NCI-H82 treated with DMSO at 0.1 percent for 48 hours (cell line): ENCODE results near the gene FANK1.
"Not testable (repeated sequence)": the region's sequence is repeated elsewhere in the genome, so short reads cannot be mapped to it uniquely, and the experiment has no call there.

Experiments
- DNase-seq: peaks from one replicate; lab custom pipeline; 2025; ENCODE audit not compliant: unreplicated experiment; lab: John Stamatoyannopoulos, UW

The FANK1 gene

DNA sequence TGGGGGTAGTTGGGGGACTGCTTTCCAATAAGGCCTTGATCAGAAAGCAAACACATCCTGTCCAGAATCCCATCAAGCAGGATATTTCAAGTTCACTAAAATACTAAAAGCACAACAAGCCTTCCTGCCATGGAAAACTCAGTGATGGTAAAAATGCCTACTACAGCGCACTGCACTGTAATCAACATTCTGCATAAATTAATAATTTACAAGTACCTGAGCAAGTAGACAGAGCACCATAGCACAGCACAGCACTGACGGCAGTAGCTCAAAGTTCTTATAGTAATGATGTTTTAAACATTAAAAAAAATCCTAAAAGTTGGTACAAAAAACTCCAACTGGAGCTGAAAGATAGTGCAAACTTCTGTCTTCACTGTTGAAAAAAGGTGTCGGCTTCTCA lies 120.5 kb downstream of the FANK1 start:
- no peak for DNase-seq

DNA sequence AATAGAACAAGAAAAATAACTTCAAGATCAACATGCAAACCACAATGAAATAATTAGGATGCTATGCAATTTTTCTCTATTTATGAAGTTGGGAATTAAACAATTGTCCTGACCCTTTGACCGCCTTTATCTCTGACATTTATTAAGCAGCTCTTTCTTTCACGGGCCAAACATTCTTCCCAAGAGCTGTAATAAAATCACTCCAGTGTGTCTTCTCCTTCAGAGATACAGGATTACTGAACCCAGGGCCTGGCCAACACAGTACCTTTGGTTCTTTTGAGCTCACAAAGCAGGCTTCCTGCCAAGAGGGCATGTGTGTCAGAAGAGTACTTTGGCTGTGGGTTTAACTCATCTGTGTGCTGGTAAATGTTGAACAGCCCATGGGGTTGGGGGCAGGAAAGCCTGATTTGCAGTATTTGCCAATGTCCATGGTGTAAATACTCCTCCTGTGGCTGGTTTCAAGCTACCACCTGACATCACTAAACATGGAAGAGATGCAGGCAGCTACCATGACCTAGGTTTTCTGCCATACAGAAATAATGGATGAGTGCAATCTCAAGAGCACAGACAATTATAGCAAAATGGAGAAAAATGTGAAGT lies 121.7 kb downstream of the FANK1 start:
- no peak for DNase-seq

- peak; percentile 3 for DNase-seq
Observed at GRCh38 chr10:126021833-126022500, 125.6 kb downstream of the FANK1 start.

- DNase-seq = no peak
Observed at GRCh38 chr10:126022841-126023240, 126.5 kb downstream of the FANK1 start.

- DNase-seq = no peak
Observed at GRCh38 chr10:126027692-126028091, 131.3 kb downstream of the FANK1 start.

GRCh38 chr10:126029999-126030398 lies 133.6 kb downstream of the FANK1 start:
- DNase-seq = no peak

GRCh38 chr10:126034586-126034985 lies 138.2 kb downstream of the FANK1 start:
- no peak for DNase-seq

DNA sequence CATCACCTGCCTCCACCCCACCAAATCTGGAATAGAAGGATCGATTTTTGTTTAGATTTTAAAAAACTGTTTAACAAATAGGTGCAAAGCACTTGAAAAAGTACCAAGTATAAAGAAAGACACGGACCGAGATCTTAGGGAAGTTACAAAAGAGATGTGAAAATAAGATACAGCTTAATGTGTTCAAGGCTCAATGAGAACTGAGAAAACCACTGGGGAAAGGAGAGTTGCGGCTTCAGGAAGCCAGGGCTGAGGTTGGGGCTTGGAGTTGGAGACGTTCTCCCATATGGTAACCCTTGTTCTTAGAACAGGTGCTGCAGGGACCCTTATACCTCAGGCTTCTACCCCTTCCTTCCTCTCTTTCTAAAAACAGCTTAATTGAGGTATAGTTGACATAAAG lies 140.2 kb downstream of the FANK1 start:
- DNase-seq = no peak

GRCh38 chr10:126037946-126038345 lies 141.6 kb downstream of the FANK1 start:
- no peak for DNase-seq

- DNase-seq = no peak
Observed at GRCh38 chr10:126041117-126041516, 144.8 kb downstream of the FANK1 start.

- no peak for DNase-seq
Observed at GRCh38 chr10:126041804-126042231, 145.5 kb downstream of the FANK1 start.

GRCh38 chr10:126042354-126042753 lies 146.0 kb downstream of the FANK1 start:
- no peak for DNase-seq

DNA sequence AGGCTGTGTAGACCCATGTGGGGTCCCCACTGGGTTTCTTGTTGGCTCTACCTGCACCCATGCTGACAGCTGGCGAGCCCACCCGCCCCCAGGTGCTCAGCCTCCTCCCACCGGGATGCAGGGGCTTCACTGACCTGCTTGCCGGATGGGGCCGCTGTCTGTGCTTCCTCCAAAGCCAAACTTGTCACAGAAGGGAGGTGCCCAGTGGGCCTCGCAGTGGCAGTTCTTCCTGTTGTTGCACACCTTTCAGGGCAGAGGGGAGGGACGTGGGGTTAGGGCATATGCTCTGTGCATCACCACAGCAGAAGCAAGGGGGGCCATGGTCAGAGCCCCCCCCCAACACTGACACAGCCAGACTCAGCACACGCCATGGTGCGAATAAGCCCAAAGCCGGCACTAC lies 146.5 kb downstream of the FANK1 start:
- no peak for DNase-seq

- DNase-seq = no peak
Observed at GRCh38 chr10:126043389-126043788, 147.0 kb downstream of the FANK1 start.

GRCh38 chr10:126045861-126046260 lies 149.5 kb downstream of the FANK1 start:
- DNase-seq = no peak

GRCh38 chr10:126046831-126047230 lies 150.5 kb downstream of the FANK1 start:
- DNase-seq = no peak

DNA sequence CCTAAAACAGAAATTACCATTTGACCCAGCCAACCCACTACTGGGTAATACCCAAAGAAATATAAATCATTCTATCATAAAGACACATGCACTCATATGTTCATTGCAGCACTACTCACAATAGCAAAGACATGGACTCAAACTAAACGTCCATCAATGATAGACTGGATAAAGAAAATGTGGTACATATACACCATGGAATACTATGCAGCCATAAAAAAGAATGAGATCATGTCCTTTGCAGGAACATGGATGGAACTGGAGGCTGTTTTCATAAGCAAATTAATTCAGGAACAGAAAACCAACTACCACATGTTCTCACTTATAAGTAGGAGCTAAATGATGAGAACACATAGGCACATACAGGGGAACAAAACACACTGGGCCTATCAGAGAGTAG lies 151.4 kb downstream of the FANK1 start:
- not testable (repeated sequence) for DNase-seq

- no peak for DNase-seq
Observed at GRCh38 chr10:126049759-126050700, 153.7 kb downstream of the FANK1 start.

DNA sequence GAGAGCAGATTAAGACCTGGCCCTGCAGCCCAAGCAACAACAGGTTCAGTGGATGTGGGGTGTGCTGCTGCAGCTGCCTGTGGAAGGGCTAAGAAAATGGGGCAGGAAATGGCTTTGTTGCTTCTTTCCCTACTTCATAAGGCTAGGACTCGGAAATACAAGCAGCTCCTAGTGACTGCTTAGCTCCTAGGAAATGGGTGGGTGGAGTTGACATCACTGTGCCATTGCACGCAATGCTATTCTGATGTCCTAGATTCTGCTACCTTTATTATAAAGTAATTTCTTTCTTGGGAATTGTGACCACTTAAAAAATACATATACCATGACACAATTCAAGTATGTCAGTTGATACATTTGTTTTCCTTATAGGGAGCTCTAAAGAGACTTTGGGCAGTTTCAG lies 155.8 kb downstream of the FANK1 start:
- DNase-seq = no peak

- no peak for DNase-seq
Observed at GRCh38 chr10:126054191-126054590, 157.8 kb downstream of the FANK1 start.

DNA sequence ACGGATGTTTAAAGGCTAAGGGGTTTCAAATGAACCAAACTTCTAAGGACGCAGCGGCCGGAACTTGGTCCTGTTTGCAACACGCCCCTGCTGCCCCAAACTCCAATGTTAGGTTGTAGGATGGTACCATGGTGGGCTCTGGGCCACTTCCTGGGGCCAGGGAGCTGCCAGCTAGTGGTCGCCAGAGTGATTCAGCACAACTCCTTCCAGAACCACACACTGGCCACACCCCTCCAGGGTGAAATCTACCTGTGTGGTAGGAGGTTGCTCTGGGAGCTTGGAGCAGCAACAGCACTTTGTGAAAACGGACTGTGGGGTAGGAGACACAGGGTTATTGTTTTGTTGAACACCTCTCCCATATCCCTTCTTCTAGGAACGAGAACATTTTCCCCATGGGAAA lies 161.1 kb downstream of the FANK1 start:
- no peak for DNase-seq

- DNase-seq = no peak
Observed at GRCh38 chr10:126058104-126058503, 161.7 kb downstream of the FANK1 start.
